Endothelial cell (in vitro differentiated cells): ENCODE data around the gene BCL10. TPM values are rescaled to one million over a fixed set of nuclear protein-coding genes. Genes with fewer than 3 reads are reported as not detected.

Experiments
- DNase-seq: peaks from one replicate; pipeline ENCODE4 v3.0.0; 2021; ENCODE audit warnings: low spot score
- H3K27ac Mint-ChIP-seq: one replicate; pipeline ENCODE4 v1.8.0; 2021; ENCODE audit warnings: mixed read lengths, inconsistent platforms; ENCODE audit not compliant: unreplicated experiment
- H3K27me3 Mint-ChIP-seq: one replicate; pipeline ENCODE4 v1.8.0; 2021; ENCODE audit warnings: mild to moderate bottlenecking, moderate library complexity, mixed read lengths, inconsistent platforms; ENCODE audit not compliant: unreplicated experiment
- H3K36me3 Mint-ChIP-seq: one replicate; pipeline ENCODE4 v1.8.0; 2021; ENCODE audit warnings: mild to moderate bottlenecking, low read depth, mixed read lengths, inconsistent platforms; ENCODE audit not compliant: unreplicated experiment
- H3K4me1 Mint-ChIP-seq: one replicate; pipeline ENCODE4 v1.8.0; 2021; ENCODE audit warnings: mild to moderate bottlenecking, mixed read lengths, inconsistent platforms; ENCODE audit not compliant: unreplicated experiment
- H3K4me3 Mint-ChIP-seq: one replicate; pipeline ENCODE4 v1.8.0; 2021; ENCODE audit warnings: mild to moderate bottlenecking, mixed read lengths, inconsistent platforms; ENCODE audit not compliant: unreplicated experiment
- H3K9me3 Mint-ChIP-seq: one replicate; pipeline ENCODE4 v1.8.0; 2021; ENCODE audit warnings: mixed read lengths, inconsistent platforms; ENCODE audit not compliant: unreplicated experiment
- CTCF ChIP-seq: fragments of 200-600 bp; sonication (generic); IDR thresholded peaks from one replicate; pipeline ENCODE4 v1.5.0; 2021; ENCODE audit warnings: antibody characterized with exemption; ENCODE audit not compliant: unreplicated experiment
- total RNA-seq: library from RNA; stranded (reverse); fragmentation: NEBNext Ultra II Directional; extraction: Animal tissue kit (Norgen Biotek cat#: 25700); gene quantifications from one replicate; pipeline ENCODE4 v1.2.1, GENCODE V29; 2021; ENCODE audit not compliant: unreplicated experiment

The BCL10 gene
- total RNA-seq, 1 donor from 2014 or later: 33.6 TPM

DNA sequence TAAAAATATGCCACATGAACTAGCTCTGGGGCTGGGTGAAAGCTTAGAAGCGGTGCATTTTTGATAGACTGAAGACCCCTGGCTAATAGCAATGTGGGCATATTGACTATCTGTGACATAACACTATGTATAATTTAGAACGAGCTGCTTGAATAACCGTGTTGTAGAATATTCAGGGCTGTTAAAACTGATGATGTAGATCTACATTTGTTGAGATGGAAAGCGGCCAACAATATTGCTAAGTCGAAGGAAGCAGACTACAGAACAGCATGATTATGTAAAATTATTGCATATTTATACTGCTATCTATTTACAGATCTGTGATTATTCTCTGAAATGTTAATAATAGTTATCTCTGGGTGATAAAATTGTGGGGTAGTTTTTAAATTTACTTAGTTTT lies 41.1 kb upstream of the BCL10 start:
- Mint-ChIP-seq H3K4me1 (peaks cover 28% of the 10 kb centered on the region), H3K27ac (no peak overlapping the region), H3K4me3 (no peak overlapping the region), H3K36me3 (no peaks in the 10 kb centered on the region), H3K27me3 (peaks cover 3% of the 10 kb centered on the region), H3K9me3 (no peaks in the 10 kb centered on the region)
- TF ChIP-seq CTCF: no peak
- DNase-seq: no peak

- peaks cover 2% of the 10 kb centered on the region for H3K27me3 Mint-ChIP-seq
- no peak for DNase-seq
- TF ChIP-seq CTCF: no peak
- H3K4me3 Mint-ChIP-seq: no peak overlapping the region
- H3K27ac Mint-ChIP-seq: no peak overlapping the region
- H3K4me1 Mint-ChIP-seq: peaks cover 28% of the 10 kb centered on the region
- H3K36me3 Mint-ChIP-seq: no peaks in the 10 kb centered on the region
- H3K9me3 Mint-ChIP-seq: no peaks in the 10 kb centered on the region
Observed at GRCh38 chr1:85316321-85316720, 39.9 kb upstream of the BCL10 start.

- Mint-ChIP-seq H3K9me3 (no peaks in the 10 kb centered on the region), H3K4me3 (no peak overlapping the region), H3K27ac (no peak overlapping the region), H3K27me3 (peaks cover 2% of the 10 kb centered on the region), H3K36me3 (no peaks in the 10 kb centered on the region), H3K4me1 (peaks cover 25% of the 10 kb centered on the region)
- no peak for TF ChIP-seq CTCF
- DNase-seq: no peak
Observed at GRCh38 chr1:85315789-85316188, 39.4 kb upstream of the BCL10 start.

GRCh38 chr1:85314726-85315125 lies 38.3 kb upstream of the BCL10 start:
- Mint-ChIP-seq H3K4me3 (no peak overlapping the region), H3K27me3 (peaks cover 2% of the 10 kb centered on the region), H3K27ac (no peak overlapping the region), H3K9me3 (no peaks in the 10 kb centered on the region), H3K36me3 (no peaks in the 10 kb centered on the region), H3K4me1 (peaks cover 14% of the 10 kb centered on the region)
- TF ChIP-seq CTCF: no peak
- DNase-seq: no peak

DNA sequence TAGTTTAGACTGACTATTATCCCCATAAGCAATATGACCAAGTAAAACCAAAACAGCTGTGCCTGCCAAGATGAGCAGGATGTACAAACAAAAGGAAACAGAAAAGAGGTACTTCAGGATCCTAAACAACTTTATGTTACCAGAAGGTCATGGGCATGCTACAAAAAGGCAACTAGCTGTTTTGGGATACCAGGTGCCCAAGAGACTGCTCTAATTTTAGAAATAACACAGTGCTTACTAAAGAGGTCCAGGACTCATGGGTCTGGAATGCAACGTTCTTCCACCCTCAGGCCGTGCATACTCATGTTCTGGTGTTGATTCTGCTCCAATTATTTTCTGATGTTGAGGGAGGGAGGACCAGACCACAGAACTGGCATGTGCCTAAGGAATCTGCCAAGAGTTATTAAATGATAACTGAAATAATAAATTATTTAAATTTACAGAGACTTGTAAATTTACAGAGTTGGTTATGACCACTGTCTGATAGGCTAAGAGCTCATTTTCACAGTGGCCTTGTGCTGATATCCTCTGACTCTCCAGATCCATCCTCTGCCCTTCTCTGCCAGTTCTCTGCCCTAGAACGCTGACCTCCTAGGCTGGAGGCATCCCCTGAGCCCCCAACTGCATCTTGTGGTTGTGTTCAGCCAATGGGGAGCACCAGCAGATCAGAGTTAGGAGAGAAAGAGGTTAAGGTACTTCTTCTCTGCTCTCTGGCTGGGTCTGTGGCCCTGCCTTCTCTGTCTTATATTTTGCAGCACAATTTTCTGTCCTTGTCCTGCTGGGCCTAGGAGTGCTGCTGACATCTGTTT lies 37.7 kb upstream of the BCL10 start:
- no peaks in the 10 kb centered on the region for H3K9me3 Mint-ChIP-seq
- no peaks in the 10 kb centered on the region for H3K36me3 Mint-ChIP-seq
- no peak overlapping the region for H3K4me3 Mint-ChIP-seq
- no peak overlapping the region for H3K27ac Mint-ChIP-seq
- DNase-seq: no peak
- no peak for TF ChIP-seq CTCF
- H3K27me3 Mint-ChIP-seq: peaks cover 2% of the 10 kb centered on the region
- peaks cover 10% of the 10 kb centered on the region for H3K4me1 Mint-ChIP-seq
